H1 (cell line): ENCODE results near the gene NEK10.

Experiments
- CHD1 ChIP-seq: IDR thresholded peaks from 2 replicates; pipeline ENCODE4 v1.6.1; 2012; ENCODE audit warnings: low read depth, low read length, improper control_type of control experiment
- EZH2 ChIP-seq: fragments of 200-600 bp; sonication (generic); IDR thresholded peaks from 2 replicates; pipeline ENCODE4 v1.7.1; 2012; ENCODE audit warnings: low read depth, mild to moderate bottlenecking, moderate library complexity, low read length, inconsistent platforms; ENCODE audit not compliant: severe bottlenecking
- FOSL1 ChIP-seq: IDR thresholded peaks from 2 replicates; pipeline ENCODE4 v1.6.1; 2011; ENCODE audit warnings: mild to moderate bottlenecking, low read depth, low read length, moderate library complexity; ENCODE audit not compliant: insufficient read depth
- POLR2A ChIP-seq, 2 experiments: IDR thresholded peaks; 1 replicate in 1 of 2; 2 replicates in 1 of 2; pipeline ENCODE4 v1.6.1; 2011; ENCODE audit warnings: low read depth in 2 of 2, low read length in 2 of 2, mild to moderate bottlenecking in 2 of 2; ENCODE audit errors: control extremely low read depth in 1 of 2
- RAD21 ChIP-seq, 2 experiments: IDR thresholded peaks in 1 of 2; conservative IDR thresholded peaks in 1 of 2; 2 replicates each; pipeline ENCODE4 v1.6.1; 2011; ENCODE audit warnings: low read depth in 2 of 2, low read length in 2 of 2, improper control_type of control experiment in 1 of 2, inconsistent platforms in 1 of 2, mild to moderate bottlenecking in 1 of 2, moderate library complexity in 1 of 2
- RXRA ChIP-seq: IDR thresholded peaks from 2 replicates; pipeline ENCODE4 v1.6.1; 2011; ENCODE audit warnings: low read depth, mild to moderate bottlenecking, low read length, moderate library complexity; ENCODE audit not compliant: insufficient read depth
- SIN3A ChIP-seq, 2 experiments: IDR thresholded peaks in 1 of 2; conservative IDR thresholded peaks in 1 of 2; 2 replicates each; pipeline ENCODE4 v1.6.1; 2011 to 2012; ENCODE audit warnings: low read length in 2 of 2, improper control_type of control experiment in 1 of 2, low read depth in 1 of 2, mild to moderate bottlenecking in 1 of 2
- SUZ12 ChIP-seq: fragments of 200-600 bp; sonication (generic); IDR thresholded peaks from 2 replicates; pipeline ENCODE4 v1.6.1; 2012; ENCODE audit warnings: mild to moderate bottlenecking, inconsistent platforms, low read length, moderate library complexity, mixed read lengths
- TF ChIP-seq, protein P1 (sequence below), 3 experiments: IDR thresholded peaks; 1 replicate in 2 of 3; 2 replicates in 1 of 3; pipeline versions ENCODE4 v1.5.1 to v1.6.1; 2011; ENCODE audit warnings: low read length in 3 of 3, mild to moderate bottlenecking in 3 of 3, inconsistent platforms in 2 of 3, low read depth in 1 of 3, moderate library complexity in 1 of 3; ENCODE audit not compliant: insufficient read depth in 1 of 3; ENCODE audit errors: control extremely low read depth in 1 of 3

DNA sequence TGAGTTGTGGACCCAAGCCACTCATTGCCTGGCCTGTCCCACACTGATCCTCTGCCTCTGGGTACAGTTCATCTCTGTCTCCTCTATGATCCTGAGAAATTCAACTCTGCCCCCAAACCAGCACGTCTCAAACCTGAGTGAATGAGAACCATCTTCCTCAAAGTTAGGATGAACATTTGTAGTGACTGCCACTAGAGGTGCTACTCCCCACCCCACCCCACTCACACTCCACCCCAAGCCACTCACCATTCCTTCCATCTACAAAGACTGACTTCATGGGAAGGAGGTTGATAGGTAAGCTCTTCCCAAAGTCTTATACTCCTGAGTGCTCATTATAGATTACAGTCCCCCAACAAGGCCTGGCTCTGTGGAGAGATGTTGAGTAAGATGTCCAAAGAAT lies 43.8 kb downstream of the NEK10 start:
- TF ChIP-seq EZH2: no peak
- no peak for TF ChIP-seq RXRA
- TF ChIP-seq FOSL1: no peak
- no peak for TF ChIP-seq SUZ12
- no peak for TF ChIP-seq SIN3A (conservative IDR thresholded peaks at IDR 0.05 in 1 of 2, IDR thresholded peaks at IDR 0.05 in 1 of 2; ENCODE audit: low read depth in 1 of 2, low read length in 2 of 2)
- TF ChIP-seq, protein P1, sequence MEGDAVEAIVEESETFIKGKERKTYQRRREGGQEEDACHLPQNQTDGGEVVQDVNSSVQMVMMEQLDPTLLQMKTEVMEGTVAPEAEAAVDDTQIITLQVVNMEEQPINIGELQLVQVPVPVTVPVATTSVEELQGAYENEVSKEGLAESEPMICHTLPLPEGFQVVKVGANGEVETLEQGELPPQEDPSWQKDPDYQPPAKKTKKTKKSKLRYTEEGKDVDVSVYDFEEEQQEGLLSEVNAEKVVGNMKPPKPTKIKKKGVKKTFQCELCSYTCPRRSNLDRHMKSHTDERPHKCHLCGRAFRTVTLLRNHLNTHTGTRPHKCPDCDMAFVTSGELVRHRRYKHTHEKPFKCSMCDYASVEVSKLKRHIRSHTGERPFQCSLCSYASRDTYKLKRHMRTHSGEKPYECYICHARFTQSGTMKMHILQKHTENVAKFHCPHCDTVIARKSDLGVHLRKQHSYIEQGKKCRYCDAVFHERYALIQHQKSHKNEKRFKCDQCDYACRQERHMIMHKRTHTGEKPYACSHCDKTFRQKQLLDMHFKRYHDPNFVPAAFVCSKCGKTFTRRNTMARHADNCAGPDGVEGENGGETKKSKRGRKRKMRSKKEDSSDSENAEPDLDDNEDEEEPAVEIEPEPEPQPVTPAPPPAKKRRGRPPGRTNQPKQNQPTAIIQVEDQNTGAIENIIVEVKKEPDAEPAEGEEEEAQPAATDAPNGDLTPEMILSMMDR (IDR thresholded peaks at IDR 0.05; ENCODE audit: control extremely low read depth in 1 of 3, insufficient read depth in 1 of 3, low read depth in 1 of 3, low read length in 3 of 3): peak in 2 of 3 experiments; percentile 18 to 25; a peak in 2 of 4 replicates
- TF ChIP-seq CHD1: no peak
- TF ChIP-seq POLR2A (IDR thresholded peaks at IDR 0.05; ENCODE audit: control extremely low read depth in 1 of 2, low read depth in 2 of 2, low read length in 2 of 2): no peak
- TF ChIP-seq RAD21 (IDR thresholded peaks at IDR 0.05 in 1 of 2, conservative IDR thresholded peaks at IDR 0.05 in 1 of 2; ENCODE audit: low read depth in 2 of 2, low read length in 2 of 2): peak in 1 of 2 experiments; percentile 4; a peak in 2 of 4 replicates
